Measurements from ENCODE around the gene EEF1G.
"Not testable (repeated sequence)": the region's sequence is repeated elsewhere in the genome, so short reads cannot be mapped to it uniquely, and the experiment has no call there.

Gene EEF1G

GRCh38 chr11:62553080-62553838 lies 20.4 kb downstream of the EEF1G start:
- DNase-seq, result peak; percentile 31

DNA sequence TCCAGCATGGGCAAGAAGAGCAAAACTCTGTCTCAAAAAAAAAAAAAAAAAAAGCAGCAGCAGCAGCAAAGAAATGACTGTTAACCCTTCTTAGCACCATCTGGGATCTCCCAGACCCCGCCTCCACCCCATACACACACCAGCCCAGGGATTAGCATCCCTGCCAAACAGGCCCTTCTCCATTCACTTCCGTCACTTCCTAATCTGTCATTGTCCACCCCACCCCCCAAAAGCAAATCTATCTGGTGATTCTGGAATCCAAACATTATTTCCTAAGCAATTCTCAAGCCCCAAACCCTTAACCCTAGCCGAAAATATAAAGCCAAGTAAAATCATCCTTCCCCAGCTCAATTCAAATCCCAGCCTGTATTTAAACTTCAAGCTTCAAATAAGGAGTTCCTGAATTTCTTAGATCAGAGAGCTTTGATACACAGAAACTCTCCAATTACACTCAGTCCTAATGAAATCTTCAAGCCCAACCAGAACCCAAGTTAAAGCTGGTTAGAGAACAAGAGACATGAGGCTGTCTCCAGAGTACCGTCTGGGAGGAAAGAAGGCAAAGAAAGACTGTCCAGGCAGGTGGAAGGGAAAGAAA lies 21.1 kb downstream of the EEF1G start:
- DNase-seq, result no peak

DNA sequence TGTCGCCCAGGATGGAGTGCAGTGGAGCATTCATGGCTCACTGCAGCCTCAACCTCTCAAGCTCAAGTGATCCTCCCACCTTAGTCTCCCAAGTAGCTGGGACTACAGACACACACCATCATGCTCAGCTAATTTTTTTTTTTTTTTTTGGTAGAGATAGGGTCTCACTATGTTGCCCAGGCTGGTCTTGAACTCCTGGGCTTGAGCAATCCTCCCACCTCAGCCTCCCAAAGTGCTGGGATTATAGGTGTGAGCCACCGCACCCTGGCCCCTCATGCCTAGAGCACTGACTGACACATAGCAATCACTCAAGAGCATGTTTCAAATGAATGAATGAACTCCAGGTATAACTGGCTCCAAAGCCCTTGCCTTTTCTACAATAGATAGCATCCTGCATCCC lies 23.2 kb downstream of the EEF1G start:
- DNase-seq, result not testable (repeated sequence)

DNA sequence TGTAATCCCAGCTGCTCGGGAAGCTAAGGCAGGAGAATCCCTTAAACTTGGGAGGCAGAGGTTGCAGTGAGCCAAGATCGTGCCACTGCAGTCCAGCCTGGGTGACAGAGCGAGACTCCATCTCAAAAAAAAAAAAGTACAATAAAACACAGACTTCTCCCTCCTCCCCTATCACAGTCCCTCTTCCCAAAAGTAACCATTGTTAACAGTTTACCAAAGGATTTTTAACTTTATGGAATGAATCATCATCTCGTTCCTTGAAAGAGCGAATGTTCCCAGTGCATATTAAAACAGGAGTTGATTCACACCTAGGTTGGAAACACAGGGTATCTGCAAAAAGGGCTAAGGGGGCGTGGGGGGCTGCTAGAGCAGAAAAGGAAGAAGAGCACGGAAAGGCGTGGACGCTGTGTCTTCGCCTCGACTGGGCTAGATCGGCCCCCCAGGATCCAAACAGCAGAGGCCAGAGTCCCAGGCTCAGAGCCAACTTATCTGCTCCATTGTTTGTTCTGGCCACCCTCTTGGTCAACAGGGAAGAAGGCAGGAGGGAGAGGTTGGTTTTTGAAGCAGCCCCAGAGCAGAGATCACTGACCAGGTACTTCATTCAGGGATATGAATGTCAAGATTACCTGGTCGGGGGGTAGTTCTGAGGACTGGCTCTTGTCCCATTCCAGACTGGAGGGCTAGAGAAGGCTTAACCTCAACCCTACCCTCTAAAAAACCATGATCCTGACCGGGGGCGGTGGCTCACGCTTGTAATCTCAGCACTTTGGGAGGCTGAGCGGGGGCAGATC lies 25.0 kb downstream of the EEF1G start:
- no peak for DNase-seq

GRCh38 chr11:62547691-62548281 lies 25.9 kb downstream of the EEF1G start:
- no peak for DNase-seq

DNA sequence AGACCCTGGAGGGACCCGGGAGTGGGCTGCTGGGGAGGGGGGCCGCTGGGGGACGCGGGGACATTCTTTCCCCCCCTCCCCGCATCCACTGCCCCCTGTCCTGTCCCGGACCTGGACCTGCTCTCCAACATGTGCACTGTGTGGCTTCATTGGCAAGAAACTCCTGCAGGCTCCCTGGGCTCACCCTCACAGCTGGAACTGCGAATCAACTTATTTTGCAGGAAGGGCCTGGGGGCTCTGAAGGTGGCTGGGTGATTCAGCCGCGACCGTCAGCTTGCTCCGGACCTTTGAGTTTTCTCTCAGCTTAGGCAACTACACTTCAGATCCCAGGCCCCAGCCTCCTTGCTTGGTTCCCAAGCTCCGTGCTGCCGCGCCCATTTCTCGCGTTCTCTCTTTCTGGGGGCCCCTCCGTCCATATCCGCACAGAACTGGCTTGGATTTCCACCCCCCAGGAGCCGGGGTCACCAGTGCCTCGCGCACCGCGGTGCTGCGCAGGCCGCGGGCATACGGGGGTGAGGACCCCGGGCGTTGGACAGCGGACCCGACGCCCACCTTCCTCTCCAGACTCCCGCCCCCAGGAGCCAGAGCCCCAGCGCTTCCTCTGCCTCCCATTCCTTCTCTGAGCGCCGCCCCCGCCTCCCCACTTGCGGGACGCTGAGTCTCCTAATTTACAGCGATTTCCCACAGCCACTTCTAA lies 26.6 kb downstream of the EEF1G start:
- no peak for DNase-seq

DNA sequence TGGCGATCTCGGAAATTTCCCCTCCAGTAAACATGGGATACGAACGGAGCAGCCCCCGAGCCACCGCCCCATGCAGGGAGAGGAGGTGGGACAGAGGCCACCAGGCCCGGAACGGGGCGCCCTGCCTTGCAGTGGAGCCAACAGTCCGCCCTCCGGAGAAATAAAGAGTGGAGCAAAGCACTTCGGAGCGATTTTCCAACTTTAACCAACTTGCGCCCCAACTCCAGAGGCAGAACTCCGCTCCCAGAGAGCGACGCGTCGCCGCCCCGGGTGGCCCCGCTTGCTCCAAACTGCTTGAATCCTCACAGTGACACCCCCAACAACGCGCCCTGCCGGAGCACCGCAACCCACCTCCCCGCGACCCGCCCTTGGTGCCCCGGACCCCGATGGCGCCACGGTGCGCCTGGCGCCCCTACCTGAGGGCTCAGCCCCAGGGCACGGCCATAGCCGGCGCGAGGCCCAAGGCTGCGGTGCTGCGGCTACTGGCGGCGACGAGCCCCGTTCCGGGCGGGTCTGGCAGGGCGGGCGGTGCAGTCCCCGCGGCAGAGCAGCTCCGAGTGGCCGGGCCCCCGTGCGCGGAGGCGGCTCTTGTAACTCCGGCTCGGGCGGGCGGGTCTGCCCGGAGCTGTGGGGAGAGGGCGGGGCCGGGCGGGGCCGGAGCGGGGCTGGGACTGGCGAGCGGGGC lies 27.3 kb downstream of the EEF1G start, which contains the start of gene AHNAK:
Gene AHNAK (minus strand): TSS at position 563 of the 685 bp plus-strand sequence. CDS start 10,708 bp downstream, outside the sequence.
- no peak for DNase-seq

DNA sequence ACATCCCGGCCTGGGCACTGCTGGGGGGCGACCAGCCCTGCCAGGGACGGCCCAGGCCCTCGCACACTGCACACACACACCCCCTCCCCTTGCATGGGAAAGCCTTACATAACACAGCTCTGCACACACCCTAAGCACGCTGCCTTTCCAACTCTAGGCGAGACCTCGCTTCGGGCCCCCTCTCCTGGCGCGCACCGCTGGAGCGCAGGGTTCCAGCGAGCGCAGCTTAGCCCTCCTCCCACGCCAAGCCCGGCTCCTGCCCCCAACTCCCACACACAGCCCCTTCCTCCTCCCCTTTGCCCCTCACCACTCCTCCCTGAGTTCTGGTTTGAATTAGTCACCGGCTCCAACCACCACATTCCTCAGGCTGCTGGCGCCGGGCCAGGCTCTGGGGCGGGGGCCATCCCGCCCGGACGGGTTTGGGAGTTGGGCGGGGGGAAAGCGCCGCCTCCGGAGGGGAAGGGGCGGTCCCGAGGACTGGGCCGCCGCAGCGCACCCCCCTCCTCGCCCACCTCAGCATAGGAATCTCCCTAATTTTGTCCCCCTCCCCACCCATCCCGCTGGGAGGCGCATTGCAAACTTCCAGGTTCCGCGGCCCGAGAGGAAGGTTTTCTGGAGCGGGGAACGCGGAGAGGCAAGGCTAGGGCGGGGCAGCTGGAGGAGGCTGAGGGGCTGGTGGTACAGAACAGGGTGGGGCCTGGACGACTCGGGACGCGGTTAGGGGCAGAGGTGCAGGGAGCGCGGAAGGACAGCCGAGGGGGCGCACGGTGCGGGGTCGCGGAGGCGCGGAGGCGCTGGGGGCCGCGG lies 28.1 kb downstream of the EEF1G start:
- DNase-seq, result peak; percentile 63

DNA sequence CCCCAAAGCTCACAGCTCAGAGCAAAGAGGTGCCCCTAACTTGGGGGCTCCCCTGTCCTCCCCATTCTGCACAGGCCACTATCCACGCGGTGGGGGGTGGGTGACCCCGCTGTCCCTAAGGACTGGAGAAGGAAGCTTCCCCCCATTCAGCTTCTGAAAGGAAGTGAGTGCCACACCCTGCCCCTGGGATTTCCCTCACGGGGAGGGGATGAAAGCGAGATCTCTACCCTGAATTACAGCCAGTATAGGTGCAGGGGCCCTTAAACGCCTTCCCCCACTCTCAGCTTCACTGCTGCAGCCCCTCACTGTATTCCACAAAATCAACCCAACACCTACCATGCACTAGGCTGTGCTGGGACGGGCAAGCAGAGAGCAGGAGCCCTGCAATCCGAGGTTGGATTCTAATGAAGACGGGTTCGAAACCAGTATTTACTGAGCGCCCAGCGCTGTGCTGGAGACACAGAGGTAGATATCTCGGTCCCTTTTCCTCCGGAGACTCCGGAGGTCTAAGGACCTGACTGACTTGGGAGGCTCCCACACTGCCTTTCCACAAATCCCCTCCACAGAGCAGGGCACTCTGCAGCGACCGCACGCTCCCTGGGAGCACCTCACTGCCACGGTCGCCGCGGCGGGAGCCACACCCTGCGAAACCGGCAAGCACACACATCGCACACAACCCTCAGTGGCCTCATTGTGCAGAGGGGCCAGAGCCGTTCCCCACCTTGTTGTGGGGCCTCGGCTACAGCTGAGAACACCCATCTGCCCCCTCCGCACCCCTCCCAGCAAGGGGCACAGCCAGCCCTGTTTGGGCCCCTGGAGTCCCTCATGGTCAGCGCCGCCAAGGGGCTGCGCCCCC lies 28.9 kb downstream of the EEF1G start:
- no peak for DNase-seq

GRCh38 chr11:62543680-62544444 lies 29.8 kb downstream of the EEF1G start:
- no peak for DNase-seq

- DNase-seq, result peak; percentile 61
Measured at GRCh38 chr11:62542750-62543567, 30.7 kb downstream of the EEF1G start.

DNA sequence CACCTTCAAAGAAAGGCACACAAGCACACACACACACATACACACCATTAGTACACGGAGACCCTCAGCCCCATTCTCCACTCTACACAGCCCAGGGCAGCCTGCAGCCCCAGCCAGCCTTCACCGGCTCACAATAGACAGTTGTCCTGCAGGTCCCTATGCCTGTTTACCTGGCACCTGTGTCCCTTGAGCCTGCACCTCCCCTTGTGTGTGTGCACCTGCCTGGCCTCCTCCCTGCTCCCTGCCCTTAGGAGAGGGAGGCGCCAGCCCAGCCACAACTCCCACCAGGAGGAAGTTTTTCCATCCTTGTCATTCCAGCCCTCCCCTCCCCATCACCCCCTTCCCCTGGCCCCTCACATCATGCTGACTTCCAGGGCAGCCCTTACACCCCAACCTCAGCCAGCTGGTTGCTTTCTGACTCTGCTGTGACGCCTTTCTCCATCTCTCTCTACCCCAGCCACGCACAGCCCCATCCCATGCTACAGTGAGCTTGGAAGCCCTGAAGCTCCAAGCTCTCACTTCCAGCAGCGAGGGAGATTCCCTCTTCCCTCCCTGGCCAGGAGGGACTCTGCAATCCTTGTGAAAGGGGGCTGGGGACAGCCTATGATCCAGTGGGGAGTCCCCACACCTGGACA lies 31.5 kb downstream of the EEF1G start:
- DNase-seq, result no peak

GRCh38 chr11:62540804-62541701 lies 32.6 kb downstream of the EEF1G start:
- no peak for DNase-seq

- DNase-seq, result no peak
Measured at GRCh38 chr11:62539238-62539925, 34.3 kb downstream of the EEF1G start.

DNA sequence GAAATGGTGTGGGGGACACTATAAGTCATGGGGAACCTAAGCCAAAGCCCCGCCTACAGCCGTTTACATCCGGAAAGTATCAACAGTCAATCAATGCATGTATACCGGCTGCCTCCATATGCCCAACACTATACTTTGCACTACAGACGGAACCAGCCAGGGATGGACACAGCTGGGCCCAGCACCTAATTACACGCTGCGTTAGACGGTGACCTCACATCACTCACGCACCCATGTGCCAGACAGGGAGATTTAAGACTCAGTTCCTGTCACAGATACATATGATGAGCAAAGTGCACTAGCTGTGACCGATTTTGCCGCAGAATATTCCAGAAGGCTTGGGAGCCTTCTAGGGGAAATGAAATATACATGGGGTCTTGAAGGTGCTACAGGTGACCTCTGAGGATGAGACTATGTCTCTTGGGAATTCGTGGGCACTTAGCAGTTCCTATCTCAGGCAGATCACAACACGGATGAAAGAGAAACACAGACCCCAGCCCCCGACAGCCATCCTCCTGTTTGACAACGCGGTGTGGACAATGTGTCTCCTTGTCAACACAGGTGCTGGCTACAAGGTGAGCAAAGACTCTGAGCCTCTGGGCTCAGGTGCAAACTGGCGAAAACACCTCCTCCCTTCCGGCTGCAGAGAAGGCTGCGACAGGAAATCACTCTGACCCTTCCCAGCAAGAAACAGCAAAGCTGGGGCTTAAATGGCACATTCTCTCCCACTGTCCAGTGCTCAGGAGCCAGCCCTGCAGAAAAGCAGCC lies 35.0 kb downstream of the EEF1G start:
- no peak for DNase-seq
